Left ventricle myocardium inferior (tissue), 1 donor: ENCODE data around the gene SCARB2. TPM values are rescaled to one million over a fixed set of nuclear protein-coding genes. Genes with fewer than 3 reads are reported as not detected.

Source experiments
- DNase-seq: peaks from one replicate; pipeline ENCODE4 v3.0.0-alpha.2; 2020
- H3K27ac ChIP-seq: fragments of 200-600 bp; replicated peaks from 2 replicates; pipeline ENCODE4 v1.8.0; 2021
- H3K27me3 ChIP-seq: fragments of 200-600 bp; 2 replicates; pipeline ENCODE4 v1.8.0; 2021; ENCODE audit warnings: low read depth
- H3K36me3 ChIP-seq: fragments of 200-600 bp; 2 replicates; pipeline ENCODE4 v1.8.0; 2021
- H3K4me1 ChIP-seq: fragments of 200-600 bp; 2 replicates; pipeline ENCODE4 v1.8.0; 2021
- H3K4me3 ChIP-seq: fragments of 200-600 bp; 2 replicates; pipeline ENCODE4 v1.8.0; 2021; ENCODE audit warnings: mild to moderate bottlenecking, moderate library complexity
- H3K9me3 ChIP-seq: fragments of 200-600 bp; replicated peaks from 2 replicates; pipeline ENCODE4 v1.8.0; 2021
- CTCF ChIP-seq: fragments of 200-600 bp; IDR thresholded peaks from 2 replicates; pipeline ENCODE4 v1.8.0; 2021; ENCODE audit warnings: antibody characterized with exemption, mild to moderate bottlenecking, borderline replicate concordance
- intact Hi-C: fragments of 100-400 bp; cut with micrococcal nuclease; formaldehyde crosslinking; loops from one replicate; pipeline ENCODE4 v1.11.0; 2022
- total RNA-seq: library from RNA; stranded (reverse); fragmentation: NEBNext Ultra II Directional; extraction: Animal tissue kit (Norgen Biotek cat#: 25700); gene quantifications from one replicate; pipeline ENCODE4 v1.2.1, GENCODE V29; 2021
- donor health status: DM: no; HTN: yes; CAD: no; lungs with severe emphysema.

Gene SCARB2
- total RNA-seq, 1 donor from 2014 or later = 87.4 TPM

- Histone ChIP-seq H3K4me3 (no peak overlapping the region), H3K27me3 (no peaks in the 10 kb centered on the region), H3K9me3 (no peaks in the 10 kb centered on the region), H3K36me3 (peaks cover 57% of the 10 kb centered on the region), H3K4me1 (no peaks in the 10 kb centered on the region), H3K27ac (no peak overlapping the region)
- intact Hi-C loops = no loop called here
- TF ChIP-seq CTCF = no peak
- DNase-seq = no peak
Observed at GRCh38 chr4:76127754-76128153, 85.9 kb downstream of the SCARB2 start.

GRCh38 chr4:76125816-76126215, 87.8 kb downstream of the SCARB2 start:
- H3K27me3 ChIP-seq = no peaks in the 10 kb centered on the region
- no peak overlapping the region for H3K27ac ChIP-seq
- intact Hi-C loops = no loop called here
- DNase-seq = no peak
- H3K9me3 ChIP-seq = no peaks in the 10 kb centered on the region
- H3K36me3 ChIP-seq = peaks cover 69% of the 10 kb centered on the region
- no peak overlapping the region for H3K4me3 ChIP-seq
- no peak for TF ChIP-seq CTCF
- no peaks in the 10 kb centered on the region for H3K4me1 ChIP-seq

- Histone ChIP-seq H3K27me3 (no peaks in the 10 kb centered on the region), H3K27ac (no peak overlapping the region), H3K9me3 (no peaks in the 10 kb centered on the region), H3K4me3 (no peak overlapping the region), H3K36me3 (peaks cover 88% of the 10 kb centered on the region), H3K4me1 (no peaks in the 10 kb centered on the region)
- TF ChIP-seq CTCF = no peak
- intact Hi-C loops = no loop called here
- DNase-seq = no peak
Observed at GRCh38 chr4:76120199-76120598, 93.4 kb downstream of the SCARB2 start.

- Histone ChIP-seq H3K4me3 (no peak overlapping the region), H3K9me3 (no peaks in the 10 kb centered on the region), H3K27ac (no peak overlapping the region), H3K36me3 (peaks cover 94% of the 10 kb centered on the region), H3K4me1 (no peaks in the 10 kb centered on the region), H3K27me3 (no peaks in the 10 kb centered on the region)
- DNase-seq = no peak
- TF ChIP-seq CTCF = no peak
- intact Hi-C loops = no loop called here
Observed at GRCh38 chr4:76117536-76117935, 96.1 kb downstream of the SCARB2 start.

- H3K27me3 ChIP-seq = no peaks in the 10 kb centered on the region
- intact Hi-C loops = no loop called here
- peaks cover 94% of the 10 kb centered on the region for H3K36me3 ChIP-seq
- no peaks in the 10 kb centered on the region for H3K9me3 ChIP-seq
- no peak overlapping the region for H3K4me3 ChIP-seq
- DNase-seq = no peak
- no peak for TF ChIP-seq CTCF
- H3K4me1 ChIP-seq = no peaks in the 10 kb centered on the region
- no peak overlapping the region for H3K27ac ChIP-seq
Observed at GRCh38 chr4:76116821-76117220, 96.8 kb downstream of the SCARB2 start.

Other genes starting within 250 kb of the SCARB2 start
- 18.0 TPM for gene SDAD1, start 222.9 kb downstream of the SCARB2 start, total RNA-seq
- 0.22 TPM for gene CXCL9, start 206.3 kb downstream of the SCARB2 start, total RNA-seq
- gene CXCL10, start 190.3 kb downstream of the SCARB2 start, total RNA-seq = not detected
- gene CXCL11, start 177.8 kb downstream of the SCARB2 start, total RNA-seq = not detected
- 105 TPM for gene ART3, start 139.1 kb downstream of the SCARB2 start, total RNA-seq
- 18.0 TPM for gene NUP54, start 65.4 kb downstream of the SCARB2 start, total RNA-seq
- gene FAM47E, start 37.9 kb upstream of the SCARB2 start, total RNA-seq = 3.0 TPM
- gene STBD1, start 92.9 kb upstream of the SCARB2 start, total RNA-seq = 24.3 TPM
- gene CCDC158, start 207.3 kb upstream of the SCARB2 start, total RNA-seq = 0.11 TPM
- 16.2 TPM for gene SHROOM3, start 221.4 kb upstream of the SCARB2 start, total RNA-seq